KMS-11 (cell line): ENCODE data around the gene B3GALNT1.

Source experiments
- H2AFZ ChIP-seq: fragments of 200-600 bp; sonication (generic); 2 replicates; pipeline ENCODE4 v1.6.1; 2016; ENCODE audit warnings: antibody characterized with exemption, mixed run types, low read depth
- H3K27ac ChIP-seq: fragments of 200-600 bp; sonication (generic); 2 replicates; pipeline ENCODE4 v1.6.1; 2016; ENCODE audit warnings: mild to moderate bottlenecking, mixed run types
- H3K27me3 ChIP-seq: fragments of 200-600 bp; sonication (generic); 2 replicates; pipeline ENCODE4 v1.6.1; 2017; ENCODE audit warnings: mild to moderate bottlenecking, low read depth, mixed run types, moderate library complexity; ENCODE audit not compliant: insufficient read depth
- H3K36me3 ChIP-seq: fragments of 200-600 bp; sonication (generic); 2 replicates; pipeline ENCODE4 v1.6.1; 2017; ENCODE audit warnings: mild to moderate bottlenecking, mixed run types; ENCODE audit not compliant: insufficient read depth
- H3K4me1 ChIP-seq: fragments of 200-600 bp; sonication (generic); 2 replicates; pipeline ENCODE4 v1.6.1; 2016; ENCODE audit warnings: mild to moderate bottlenecking, low read depth, mixed run types; ENCODE audit not compliant: poor library complexity, severe bottlenecking
- H3K4me2 ChIP-seq: fragments of 200-600 bp; sonication (generic); 2 replicates; pipeline ENCODE4 v1.7.0; 2016; ENCODE audit warnings: mild to moderate bottlenecking, mixed run types
- H3K4me3 ChIP-seq: fragments of 200-600 bp; sonication (generic); IDR thresholded peaks from 2 replicates; pipeline ENCODE4 v1.6.1; 2017; ENCODE audit warnings: low read depth, low read length, mixed read lengths; ENCODE audit not compliant: insufficient read depth
- H3K79me2 ChIP-seq: fragments of 200-600 bp; sonication (generic); 2 replicates; pipeline ENCODE4 v1.6.1; 2016; ENCODE audit warnings: low read depth, mixed run types; ENCODE audit not compliant: insufficient read depth
- H3K9ac ChIP-seq: fragments of 200-600 bp; sonication (generic); 2 replicates; pipeline ENCODE4 v1.6.1; 2016; ENCODE audit warnings: mild to moderate bottlenecking, mixed run types
- H4K20me1 ChIP-seq: fragments of 200-600 bp; sonication (generic); 2 replicates; pipeline ENCODE4 v1.6.1; 2016; ENCODE audit warnings: mild to moderate bottlenecking, mixed run types; ENCODE audit not compliant: insufficient read depth
- CTCF ChIP-seq: fragments of 200-600 bp; sonication (generic); conservative IDR thresholded peaks from 2 replicates; pipeline ENCODE4 v1.6.1; 2017; ENCODE audit warnings: low read depth, mild to moderate bottlenecking, antibody characterized with exemption, low read length, moderate library complexity, mixed read lengths

B3GALNT1 gene

GRCh38 chr3:161072211-161072621 is 32.9 kb downstream of the B3GALNT1 start:
- no peak overlapping the region for H3K27ac ChIP-seq
- H2AFZ ChIP-seq: no peak overlapping the region

GRCh38 chr3:161070980-161071663 is 34.0 kb downstream of the B3GALNT1 start:
- Histone ChIP-seq H3K27me3 (no peaks in the 10 kb centered on the region), H3K9ac (no peak overlapping the region), H3K4me1 (peaks cover 10% of the 10 kb centered on the region), H3K4me2 (no peak overlapping the region), H4K20me1 (no peaks in the 10 kb centered on the region), H3K4me3 (no peak overlapping the region), H3K79me2 (no peaks in the 10 kb centered on the region), H2AFZ (no peak overlapping the region), H3K27ac (no peak overlapping the region), H3K36me3 (no peaks in the 10 kb centered on the region)
- no peak for TF ChIP-seq CTCF

More at GRCh38 chr3:161072211-161072621, 32.9 kb downstream of the B3GALNT1 start:
- H3K9ac ChIP-seq: no peak overlapping the region
- no peaks in the 10 kb centered on the region for H3K36me3 ChIP-seq
- no peak for TF ChIP-seq CTCF
- peaks cover 1% of the 10 kb centered on the region for H3K4me1 ChIP-seq
- H3K4me2 ChIP-seq: no peak overlapping the region
- no peaks in the 10 kb centered on the region for H3K27me3 ChIP-seq
- H4K20me1 ChIP-seq: no peaks in the 10 kb centered on the region
- no peaks in the 10 kb centered on the region for H3K79me2 ChIP-seq
- no peak overlapping the region for H3K4me3 ChIP-seq

- H3K27ac ChIP-seq: no peak overlapping the region
- H2AFZ ChIP-seq: no peak overlapping the region
- H3K36me3 ChIP-seq: no peaks in the 10 kb centered on the region
- H3K4me3 ChIP-seq: no peak overlapping the region
- H3K4me1 ChIP-seq: peaks cover 10% of the 10 kb centered on the region
- no peak overlapping the region for H3K9ac ChIP-seq
- no peak for TF ChIP-seq CTCF
- no peaks in the 10 kb centered on the region for H3K79me2 ChIP-seq
- no peaks in the 10 kb centered on the region for H4K20me1 ChIP-seq
- H3K27me3 ChIP-seq: no peaks in the 10 kb centered on the region
- H3K4me2 ChIP-seq: no peak overlapping the region
These were observed 34.8 kb downstream of the B3GALNT1 start for GRCh38 chr3:161070252-161070930.

- H3K36me3 ChIP-seq: no peaks in the 10 kb centered on the region
- H3K79me2 ChIP-seq: no peaks in the 10 kb centered on the region
- H3K4me1 ChIP-seq: peaks cover 10% of the 10 kb centered on the region
- H2AFZ ChIP-seq: no peak overlapping the region
- no peak overlapping the region for H3K4me3 ChIP-seq
- H3K4me2 ChIP-seq: no peak overlapping the region
- no peak overlapping the region for H3K27ac ChIP-seq
- no peak for TF ChIP-seq CTCF
- no peaks in the 10 kb centered on the region for H4K20me1 ChIP-seq
- H3K27me3 ChIP-seq: no peaks in the 10 kb centered on the region
- no peak overlapping the region for H3K9ac ChIP-seq
These were observed 35.5 kb downstream of the B3GALNT1 start for GRCh38 chr3:161069511-161070251.
